Bronchial epithelial cell (primary cell): ENCODE results near the gene SEC63. TPM values are rescaled to one million over a fixed set of nuclear protein-coding genes. Genes with fewer than 3 reads are reported as not detected.

ENCODE experiments used
- DNase-seq: peaks from one replicate; pipeline ENCODE4 v3.0.0-alpha.2; 2010; ENCODE audit warnings: low read depth
- FAIRE-seq: peaks from 2 replicates; lab custom pipeline; 2011; peaks lifted over from hg19 to GRCh38; lab: Jason Lieb, UNC
- H3K27me3 ChIP-seq: 2 replicates; pipeline ENCODE4 v1.5.1; 2011; ENCODE audit warnings: low read length; ENCODE audit not compliant: control insufficient read depth, insufficient read depth
- H3K36me3 ChIP-seq: 2 replicates; pipeline ENCODE4 v1.5.1; 2011; ENCODE audit warnings: low read length; ENCODE audit not compliant: control insufficient read depth, insufficient read depth
- H3K4me3 ChIP-seq: 2 replicates; pipeline ENCODE4 v1.5.1; 2011; ENCODE audit warnings: mild to moderate bottlenecking, low read depth, low read length, control low read depth
- CTCF ChIP-seq: IDR thresholded peaks from 2 replicates; pipeline ENCODE4 v1.5.1; 2011; ENCODE audit warnings: mild to moderate bottlenecking, moderate library complexity, low read length, control low read depth, inconsistent platforms; ENCODE audit not compliant: insufficient read depth, severe bottlenecking
- total RNA-seq: library from RNA; depleted of rRNA; stranded (reverse); fragments of >200 nt; gene quantifications from 2 replicates; pipeline ENCODE4 v1.2.1, GENCODE V29; 2014

Gene SEC63
- total RNA-seq, 1 donor from 2014 or later: 19.7 TPM

GRCh38 chr6:107817784-107818183 lies 140.2 kb downstream of the SEC63 start:
- TF ChIP-seq CTCF: no peak
- FAIRE-seq (no peak), DNase-seq (no peak)
- no peaks in the 10 kb centered on the region for H3K36me3 ChIP-seq
- H3K4me3 ChIP-seq: no peak overlapping the region
- peaks cover 3% of the 10 kb centered on the region for H3K27me3 ChIP-seq

Other genes starting within 250 kb of the SEC63 start
- gene SCML4, start 133.9 kb downstream of the SEC63 start, total RNA-seq: not detected in 2 replicates
- 36.7 and 142 TPM in 2 replicates for gene OSTM1, start 116.5 kb upstream of the SEC63 start, total RNA-seq
- gene NR2E1, start 207.8 kb upstream of the SEC63 start, total RNA-seq: not detected in 2 replicates